H9 (cell line): Measurements from ENCODE around the gene FOXK1. TPM values are rescaled to one million over a fixed set of nuclear protein-coding genes. Genes with fewer than 3 reads are reported as not detected.
A peak's percentile ranks its signal among the peaks of the same experiment; 100 is the strongest.
"Not testable (repeated sequence)": the region's sequence is repeated elsewhere in the genome, so short reads cannot be mapped to it uniquely, and the experiment has no call there.

ENCODE experiments used
- DNase-seq: peaks from one replicate; pipeline ENCODE4 v3.0.0-alpha.2; 2017
- H2AFZ ChIP-seq: one replicate; pipeline ENCODE4 v1.6.1; 2013; ENCODE audit warnings: mild to moderate bottlenecking, low read length, control low read depth, moderate library complexity
- H2AK5ac ChIP-seq: 2 replicates; pipeline ENCODE4 v1.6.1; 2013; ENCODE audit warnings: low read length, control low read depth, mixed read lengths; ENCODE audit not compliant: insufficient read length
- H2BK120ac ChIP-seq: one replicate; pipeline ENCODE4 v1.6.1; 2013; ENCODE audit warnings: low read depth, mild to moderate bottlenecking, low read length, control low read depth, inconsistent platforms; ENCODE audit not compliant: poor library complexity, severe bottlenecking
- H2BK12ac ChIP-seq: 2 replicates; pipeline ENCODE4 v1.6.1; 2013; ENCODE audit warnings: low read length, control low read depth, mixed read lengths, low read depth; ENCODE audit not compliant: insufficient read length
- H2BK15ac ChIP-seq: 2 replicates; pipeline ENCODE4 v1.6.1; 2013; ENCODE audit warnings: low read depth, low read length, control low read depth
- H2BK20ac ChIP-seq: one replicate; pipeline ENCODE4 v1.6.1; 2013; ENCODE audit warnings: low read depth, mild to moderate bottlenecking, low read length, control low read depth, inconsistent platforms; ENCODE audit not compliant: poor library complexity, severe bottlenecking
- H2BK5ac ChIP-seq: 2 replicates; pipeline ENCODE4 v1.6.1; 2013; ENCODE audit warnings: low read length, control low read depth, mixed read lengths; ENCODE audit not compliant: insufficient read length
- H3K14ac ChIP-seq: 2 replicates; pipeline ENCODE4 v1.6.1; 2013; ENCODE audit warnings: low read length, control low read depth; ENCODE audit not compliant: insufficient read depth
- H3K18ac ChIP-seq: 2 replicates; pipeline ENCODE4 v1.6.1; 2013; ENCODE audit warnings: low read depth, mild to moderate bottlenecking, mixed read lengths, low read length, control low read depth; ENCODE audit not compliant: insufficient read length
- H3K23ac ChIP-seq: 2 replicates; pipeline ENCODE4 v1.6.1; 2013; ENCODE audit warnings: low read length, control low read depth, mixed read lengths, low read depth; ENCODE audit not compliant: insufficient read length
- H3K23me2 ChIP-seq: 2 replicates; pipeline ENCODE4 v1.6.1; 2013; ENCODE audit warnings: low read depth, mild to moderate bottlenecking, mixed read lengths, low read length, control low read depth; ENCODE audit not compliant: insufficient read length, poor library complexity, severe bottlenecking
- H3K27ac ChIP-seq: 2 replicates; pipeline ENCODE4 v1.5.1; 2013; ENCODE audit warnings: low read length, control low read depth, mixed read lengths, low read depth; ENCODE audit not compliant: insufficient read length
- H3K27me3 ChIP-seq: 2 replicates; pipeline ENCODE4 v1.6.1; 2013; ENCODE audit warnings: low read length, control low read depth, inconsistent platforms; ENCODE audit not compliant: insufficient read depth
- H3K4ac ChIP-seq: 2 replicates; pipeline ENCODE4 v1.6.1; 2013; ENCODE audit warnings: low read depth, mild to moderate bottlenecking, control low read depth, inconsistent platforms, low read length, moderate library complexity
- H3K4me1 ChIP-seq: 2 replicates; pipeline ENCODE4 v1.6.1; 2013; ENCODE audit warnings: low read length, control low read depth, inconsistent platforms; ENCODE audit not compliant: insufficient read depth
- H3K4me2 ChIP-seq: 2 replicates; pipeline ENCODE4 v1.6.1; 2013; ENCODE audit warnings: low read length, control low read depth, mixed read lengths; ENCODE audit not compliant: insufficient read length, insufficient read depth
- H3K56ac ChIP-seq: 2 replicates; pipeline ENCODE4 v1.6.1; 2013; ENCODE audit warnings: low read depth, mild to moderate bottlenecking, mixed read lengths, low read length, control low read depth; ENCODE audit not compliant: insufficient read length
- H3K79me1 ChIP-seq: 2 replicates; pipeline ENCODE4 v1.6.1; 2013; ENCODE audit warnings: low read depth, mild to moderate bottlenecking, moderate library complexity, low read length, control low read depth, inconsistent platforms; ENCODE audit not compliant: insufficient read depth, poor library complexity, severe bottlenecking
- H3K79me2 ChIP-seq: 2 replicates; pipeline ENCODE4 v1.6.1; 2013; ENCODE audit warnings: low read length, control low read depth, inconsistent platforms; ENCODE audit not compliant: insufficient read depth
- H3K9ac ChIP-seq: 2 replicates; pipeline ENCODE4 v1.6.1; 2013; ENCODE audit warnings: low read length, control low read depth, mixed read lengths; ENCODE audit not compliant: insufficient read length; ENCODE audit errors: extremely low read depth
- H3K9me3 ChIP-seq: one replicate; pipeline ENCODE4 v1.6.1; 2013; ENCODE audit warnings: low read depth, low read length, inconsistent platforms; ENCODE audit not compliant: control insufficient read depth
- H3T11ph ChIP-seq: one replicate; pipeline ENCODE4 v1.6.1; 2013; ENCODE audit warnings: mild to moderate bottlenecking, low read length, control low read depth, inconsistent platforms
- H4K20me1 ChIP-seq: one replicate; pipeline ENCODE4 v1.6.1; 2013; ENCODE audit not compliant: control insufficient read depth, insufficient read length, insufficient read depth
- H4K5ac ChIP-seq: 2 replicates; pipeline ENCODE4 v1.6.1; 2013; ENCODE audit warnings: low read depth, mild to moderate bottlenecking, mixed read lengths, low read length, control low read depth; ENCODE audit not compliant: insufficient read length
- H4K8ac ChIP-seq: replicated peaks from 2 replicates; pipeline ENCODE4 v1.6.1; 2013; ENCODE audit warnings: low read length, control low read depth, mixed read lengths, low read depth; ENCODE audit not compliant: insufficient read length
- H4K91ac ChIP-seq: 2 replicates; pipeline ENCODE4 v1.6.1; 2013; ENCODE audit warnings: low read depth, mild to moderate bottlenecking, moderate library complexity, mixed read lengths, low read length, control low read depth; ENCODE audit not compliant: insufficient read length
- H3K27ac Mint-ChIP-seq, 3 experiments: 2 replicates in 2 of 3; 3 replicates in 1 of 3; pipeline ENCODE4 v1.8.0; 2020 to 2021; ENCODE audit warnings: mixed read lengths in 3 of 3, mild to moderate bottlenecking in 1 of 3, moderate library complexity in 1 of 3
- H3K27me3 Mint-ChIP-seq: 2 replicates; pipeline ENCODE4 v1.8.0; 2021; ENCODE audit warnings: low read depth, mild to moderate bottlenecking, moderate library complexity, mixed read lengths
- H3K36me3 Mint-ChIP-seq, 3 experiments: 2 replicates in 2 of 3; 3 replicates in 1 of 3; pipeline ENCODE4 v1.8.0; 2020 to 2021; ENCODE audit warnings: low read depth in 3 of 3, mixed read lengths in 3 of 3; ENCODE audit not compliant: insufficient read depth in 1 of 3
- H3K4me1 Mint-ChIP-seq, 2 experiments: 2 replicates each; pipeline ENCODE4 v1.8.0; 2020; ENCODE audit warnings: mixed read lengths in 2 of 2
- H3K4me3 Mint-ChIP-seq, 2 experiments: 2 replicates in 1 of 2; 3 replicates in 1 of 2; pipeline ENCODE4 v1.8.0; 2020 to 2021; ENCODE audit warnings: mild to moderate bottlenecking in 2 of 2, mixed read lengths in 2 of 2, moderate library complexity in 1 of 2
- H3K9me3 Mint-ChIP-seq, 2 experiments: 2 replicates in 1 of 2; 3 replicates in 1 of 2; pipeline ENCODE4 v1.8.0; 2020; ENCODE audit warnings: mild to moderate bottlenecking in 2 of 2, mixed read lengths in 2 of 2, moderate library complexity in 1 of 2
- WGBS: extraction: QIAGEN DNeasy Blood & Tissue Kit; methylation state at CpG from one replicate; pipeline ENCODE4 v1.1.7; 2013; ENCODE audit warnings: missing lambda C conversion rate, low lambda C conversion rate, mixed read lengths; ENCODE audit not compliant: insufficient read length; ENCODE audit errors: extremely low coverage; 5-methylcytosine and 5-hydroxymethylcytosine counted together
- total RNA-seq: library from RNA; stranded (reverse); gene quantifications from 2 replicates; pipeline ENCODE4 v1.2.1, GENCODE V29; 2021

FOXK1 gene
- total RNA-seq, 1 experiment from 2014 or later: 14.4 TPM

GRCh38 chr7:4794171-4794570, 112.1 kb downstream of the FOXK1 start:
- H2BK20ac ChIP-seq, H3K4me1 Mint-ChIP-seq, H2BK15ac ChIP-seq, H4K91ac ChIP-seq, DNase-seq, H4K5ac ChIP-seq, H3K27me3 Mint-ChIP-seq, H3K79me2 ChIP-seq, H3K9me3 ChIP-seq, H3K56ac ChIP-seq, H3K27me3 ChIP-seq, H4K20me1 ChIP-seq, H3K4me2 ChIP-seq, H3K14ac ChIP-seq, H3K9me3 Mint-ChIP-seq, H3K79me1 ChIP-seq, H3T11ph ChIP-seq, H2AK5ac ChIP-seq, H3K18ac ChIP-seq, H4K8ac ChIP-seq, H2BK5ac ChIP-seq, H3K27ac ChIP-seq, H3K4me1 ChIP-seq, H2BK12ac ChIP-seq, H3K23me2 ChIP-seq, H3K9ac ChIP-seq, H2AFZ ChIP-seq, H3K23ac ChIP-seq, H2BK120ac ChIP-seq, H3K4ac ChIP-seq: not testable (repeated sequence)
- Mint-ChIP-seq H3K36me3 (peaks cover 5 to 17% (median 11%) of the 10 kb centered on the region in 3 experiments; a peak in 6 of 7 replicates), H3K27ac (peak overlapping the region in 2 of 3 experiments; percentile 18 to 36; a peak in 3 of 7 replicates), H3K4me3 (peak overlapping the region in 1 of 2 experiments; percentile 12; a peak in 1 of 5 replicates)
- no CpG with 5 or more reads among the region's 14 CpGs for WGBS
